NCI-H2081 treated with DMSO at 0.1 percent for 48 hours (cell line): Measurements from ENCODE around the gene LHX3.
"Not testable (repeated sequence)": the region's sequence is repeated elsewhere in the genome, so short reads cannot be mapped to it uniquely, and the experiment has no call there.

Experiments
- DNase-seq: peaks from one replicate; lab custom pipeline; 2025; lab: John Stamatoyannopoulos, UW

Gene LHX3

GRCh38 chr9:136153381-136154065, 51.4 kb downstream of the LHX3 start:
- DNase-seq: no peak

DNA sequence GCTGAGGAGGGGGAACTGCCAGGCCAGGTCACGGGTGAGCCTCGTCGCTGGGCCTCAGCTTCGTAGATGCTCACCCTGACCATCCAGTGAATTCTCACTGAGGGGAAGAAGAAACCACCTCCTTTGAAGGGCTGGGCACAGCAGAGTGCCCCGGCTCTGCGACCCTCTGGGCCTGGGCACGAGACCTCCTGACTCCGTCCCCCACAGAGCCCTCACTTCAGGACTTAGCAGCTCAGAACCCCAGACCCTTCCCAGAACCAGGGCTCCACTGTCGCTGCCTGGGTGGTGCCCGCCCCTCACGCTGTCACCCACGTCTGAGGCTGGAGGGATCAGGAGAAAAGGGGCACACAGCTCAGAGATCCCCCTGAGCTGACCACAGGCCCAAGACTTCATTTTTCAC, 52.0 kb downstream of the LHX3 start:
- no peak for DNase-seq

GRCh38 chr9:136152543-136152866, 52.4 kb downstream of the LHX3 start:
- no peak for DNase-seq

DNA sequence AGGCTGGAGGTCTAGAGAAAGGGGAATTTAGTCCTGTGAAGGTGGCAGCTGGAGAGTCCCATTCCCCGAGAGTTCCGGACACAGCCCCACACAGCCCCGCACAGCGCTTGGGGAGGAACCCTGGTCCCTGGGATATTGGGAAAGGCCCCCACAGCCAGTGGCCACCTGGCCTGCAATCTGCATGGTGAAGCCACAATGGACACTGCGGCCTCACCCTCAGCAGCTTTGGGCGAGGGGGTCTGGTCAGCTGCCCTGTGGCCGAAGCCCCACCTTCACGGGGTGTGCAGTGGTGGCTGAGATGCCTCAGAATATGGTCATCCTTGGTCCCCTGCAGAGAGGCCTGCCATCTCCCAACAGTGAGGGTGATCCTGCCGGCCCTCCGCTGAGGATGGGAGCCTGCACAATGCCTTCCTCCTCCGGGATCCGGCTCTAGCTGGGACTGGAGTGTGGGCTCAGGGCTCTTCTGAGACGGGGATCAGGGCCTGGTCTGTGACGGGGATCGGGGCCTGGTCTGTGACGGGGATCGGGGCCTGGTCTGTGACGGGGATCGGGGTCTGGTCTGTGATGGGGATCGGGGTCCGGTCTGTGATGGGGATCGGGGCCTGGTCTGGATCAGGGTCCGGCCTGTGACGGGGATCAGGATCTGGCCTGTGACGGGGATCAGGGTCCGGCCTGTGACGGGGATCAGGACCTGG, 52.9 kb downstream of the LHX3 start:
- DNase-seq: no peak

DNA sequence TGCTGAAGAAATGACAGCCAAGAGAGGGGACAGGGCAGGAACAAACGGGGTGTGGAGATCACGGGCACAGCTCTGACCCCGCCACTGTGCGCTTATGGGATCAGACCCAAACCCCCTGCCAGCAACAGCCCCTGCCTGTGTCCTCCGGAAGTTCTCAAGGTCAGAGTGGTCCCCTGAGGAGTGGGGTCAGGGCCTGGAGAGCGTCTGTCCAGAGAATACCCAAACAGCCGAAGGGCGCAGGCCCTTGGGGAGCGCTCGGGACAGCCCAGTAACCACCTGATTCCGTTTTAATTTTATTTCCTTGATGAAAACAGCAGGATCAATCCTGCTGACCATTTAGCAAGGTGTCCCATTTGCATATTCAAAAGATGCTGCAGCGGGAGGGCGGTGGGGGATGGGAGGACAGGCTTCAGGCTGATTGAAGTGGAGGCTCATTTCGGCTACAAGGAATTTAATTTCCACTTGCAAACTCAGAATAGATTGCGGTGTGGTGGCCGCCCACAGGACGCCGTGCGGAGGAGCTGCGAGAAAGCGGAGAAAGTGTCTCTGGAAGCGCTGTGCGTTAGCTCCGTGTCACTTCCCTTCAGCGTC, 53.6 kb downstream of the LHX3 start:
- DNase-seq: no peak

GRCh38 chr9:136150664-136151213, 54.2 kb downstream of the LHX3 start:
- not testable (repeated sequence) for DNase-seq

GRCh38 chr9:136149853-136150252, 55.1 kb downstream of the LHX3 start:
- DNase-seq: no peak

- DNase-seq: no peak
Observed at GRCh38 chr9:136149337-136149736, 55.6 kb downstream of the LHX3 start.

DNA sequence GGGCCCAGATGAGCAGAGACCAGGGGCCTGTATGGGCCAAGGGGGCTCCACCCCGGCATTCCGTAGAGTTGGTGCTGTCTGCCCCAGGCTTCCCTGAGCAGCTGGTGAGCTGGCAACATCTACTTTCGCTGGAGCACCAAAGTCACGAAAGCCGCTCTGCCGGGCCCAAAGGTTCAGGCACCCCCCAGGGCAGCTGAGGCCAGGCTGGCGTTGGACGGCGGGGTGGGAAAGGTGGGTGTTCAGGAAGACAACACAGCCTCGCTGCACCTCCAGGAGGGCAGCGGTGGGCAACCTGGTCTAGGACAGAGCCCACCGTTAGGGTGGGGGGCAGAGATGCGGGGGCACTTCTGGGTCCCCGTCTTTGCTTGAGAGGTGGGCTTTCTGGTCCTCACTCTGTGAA, 56.2 kb downstream of the LHX3 start:
- no peak for DNase-seq

DNA sequence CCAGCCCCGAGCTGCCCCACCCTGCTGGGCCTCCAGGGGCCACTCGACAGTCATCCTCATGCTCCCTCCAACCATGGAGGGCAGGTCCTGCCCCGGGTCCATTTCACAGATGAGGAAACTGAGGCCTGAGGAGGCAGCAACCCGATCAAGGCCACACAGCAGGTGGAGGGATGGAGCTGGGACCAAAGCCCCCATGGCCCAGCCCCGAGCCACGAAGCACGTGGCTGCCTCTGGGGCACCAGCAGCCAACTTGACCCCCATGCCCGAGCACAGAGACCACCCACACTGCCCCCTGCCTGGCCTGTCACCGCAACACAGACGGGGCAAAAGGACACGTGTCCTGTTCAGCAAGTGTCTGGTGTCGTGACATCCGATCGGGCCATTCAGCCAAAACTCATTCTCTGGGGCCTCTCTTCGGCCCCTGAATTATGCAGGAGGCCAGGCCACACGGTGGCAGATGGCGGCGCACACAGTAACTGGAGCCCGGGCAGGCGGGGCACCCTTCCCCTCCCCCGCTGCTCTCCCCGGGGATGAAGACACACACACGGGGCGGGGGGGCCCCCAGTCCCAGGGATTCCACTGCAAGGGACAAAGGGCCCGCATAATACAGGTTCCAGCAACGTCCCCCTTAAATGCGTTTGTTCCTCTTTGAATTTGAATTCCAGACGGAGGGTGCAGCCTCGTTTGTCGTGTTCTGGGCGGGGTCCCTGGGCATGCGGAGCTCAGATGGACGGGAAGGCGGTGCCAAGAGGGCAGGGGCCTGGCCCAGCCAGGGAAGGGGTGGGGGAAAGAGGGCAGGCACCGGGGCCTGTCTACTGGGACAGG, 56.8 kb downstream of the LHX3 start:
- no peak for DNase-seq

DNA sequence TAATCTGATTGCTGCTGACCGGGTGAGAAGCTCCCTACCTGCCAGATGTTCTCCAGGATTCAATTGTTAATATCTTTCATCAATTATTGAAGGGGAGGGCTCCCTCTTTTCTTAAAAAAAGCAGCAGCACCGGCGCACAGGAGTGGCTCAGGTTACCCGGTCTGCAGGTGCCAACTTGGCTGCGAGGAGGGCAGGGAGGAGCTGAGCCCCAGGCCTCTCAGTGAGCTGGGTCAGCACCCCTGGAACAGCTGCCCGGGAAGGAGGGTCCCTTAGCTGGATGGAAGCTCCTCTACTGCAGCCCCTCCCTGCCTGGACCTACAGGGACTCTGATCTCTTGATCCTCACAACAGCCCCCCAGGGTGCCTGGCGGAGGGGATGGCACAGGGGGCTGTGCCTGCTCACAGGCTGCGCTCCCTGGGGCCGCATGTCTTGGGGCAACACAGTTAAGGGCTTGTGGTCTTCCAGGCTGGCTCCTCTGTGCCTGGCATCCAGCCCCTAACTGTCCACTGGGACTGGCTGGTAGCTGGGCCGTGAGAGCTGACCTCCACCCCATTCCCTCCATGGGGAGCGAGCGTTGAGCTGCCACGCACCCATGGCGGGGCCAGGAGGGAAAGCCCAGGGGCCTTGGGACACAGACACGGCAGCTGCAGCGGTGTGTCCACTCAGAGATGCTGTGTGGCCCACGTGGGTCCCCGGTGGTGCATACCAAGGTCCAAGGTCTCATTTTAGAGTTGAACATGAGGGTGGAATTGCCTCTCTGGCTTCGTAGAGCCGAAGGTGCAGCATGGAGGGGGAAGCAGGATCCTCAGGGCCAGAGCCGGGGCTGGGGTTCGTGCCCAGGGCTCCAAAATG, 57.7 kb downstream of the LHX3 start:
- no peak for DNase-seq
